A673 (cell line): ENCODE data around the gene TAL1.
"Not testable (repeated sequence)": the region's sequence is repeated elsewhere in the genome, so short reads cannot be mapped to it uniquely, and the experiment has no call there.

ENCODE experiments used
- CTCF ChIP-seq: fragments of 300-800, 200-600 bp; sonication (generic); conservative IDR thresholded peaks from 2 replicates; pipeline ENCODE4 v1.5.1; 2017; ENCODE audit warnings: low read depth, mild to moderate bottlenecking, antibody characterized with exemption, low read length, moderate library complexity, mixed read lengths
- EZH2 ChIP-seq: fragments of 200-600 bp; sonication (generic); IDR thresholded peaks from 2 replicates; pipeline ENCODE4 v1.6.1; 2017; ENCODE audit warnings: borderline replicate concordance, low read depth, mild to moderate bottlenecking, mixed read lengths, antibody characterized with exemption, low read length; ENCODE audit not compliant: poor library complexity, severe bottlenecking

GRCh38 chr1:47265529-47265928 lies 33.5 kb upstream of the TAL1 start:
- not testable (repeated sequence) for TF ChIP-seq CTCF, EZH2
